Measurements from ENCODE around the gene OLIG3. TPM values are rescaled to one million over a fixed set of nuclear protein-coding genes. Genes with fewer than 3 reads are reported as not detected.
A peak's percentile ranks its signal among the peaks of the same experiment; 100 is the strongest.

OLIG3 gene
- total and polyA plus RNA-seq, 2 of the 8 experiments (the other 6 are each of a cell fraction or from before 2014, with no cell fraction given), result 0.60 to 1.3 TPM

DNA sequence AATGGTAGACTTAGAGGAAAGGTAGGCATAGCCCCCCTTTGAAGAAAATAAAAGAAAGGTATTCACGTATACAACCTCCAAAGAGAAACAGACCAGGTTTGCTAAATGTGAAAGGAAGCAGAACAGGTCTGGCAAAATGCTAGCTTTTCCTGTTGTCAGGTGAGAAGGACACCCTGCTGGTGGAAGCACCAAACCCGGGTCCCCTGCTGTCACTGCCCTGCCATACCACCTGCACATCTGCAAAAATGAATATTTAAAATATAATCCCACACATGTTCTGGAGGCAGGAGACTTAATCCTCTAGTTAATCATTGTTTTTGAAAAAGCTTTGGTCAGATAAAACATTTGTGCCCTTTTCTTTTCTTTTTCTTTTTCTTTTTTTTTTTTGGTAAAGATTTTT lies 48.9 kb upstream of the OLIG3 start:
- Histone ChIP-seq H3K79me1 (ENCODE audit: low read depth, low read length) (no peaks in the 10 kb centered on the region), H3K27me3 (replicated peaks in 1 of 4; ENCODE audit: control insufficient read depth in 3 of 4, extremely low read depth in 1 of 4, insufficient read depth in 3 of 4, low read length in 3 of 4) (no peaks in the 10 kb centered on the region), H3K36me3 (ENCODE audit: control insufficient read depth in 2 of 4, insufficient read depth in 4 of 4, low read length in 3 of 4) (no peaks in the 10 kb centered on the region), H3K4me2 (ENCODE audit: insufficient read depth in 1 of 2, low read depth in 2 of 2, low read length in 2 of 2) (peak overlapping the region in 1 of 2 experiments; percentile 45; a peak in 1 of 4 replicates), H3K18ac (ENCODE audit: extremely low read depth, low read length) (no peak overlapping the region), H2AFZ (ENCODE audit: low read length) (no peak overlapping the region), H3K56ac (replicated peaks; ENCODE audit: insufficient read length, low read depth, low read length) (no peak overlapping the region), H3K4ac (replicated peaks; ENCODE audit: insufficient read length, low read depth, low read length) (no peak overlapping the region), H3K9me3 (ENCODE audit: insufficient read depth in 2 of 2, low read depth in 1 of 2, low read length in 1 of 2) (no peaks in the 10 kb centered on the region), H3K79me2 (ENCODE audit: control insufficient read depth in 1 of 2, insufficient read depth in 2 of 2, low read length in 2 of 2) (no peaks in the 10 kb centered on the region), H4K5ac (ENCODE audit: insufficient read length, low read depth, low read length) (no peak overlapping the region), H3K27ac (ENCODE audit: low read depth, low read length) (no peak overlapping the region), H2AK5ac (ENCODE audit: low read depth, low read length) (no peak overlapping the region), H2BK5ac (ENCODE audit: low read depth, low read length) (no peak overlapping the region), H3K14ac (ENCODE audit: insufficient read length) (no peak overlapping the region), H2BK15ac (ENCODE audit: low read length) (no peak overlapping the region), H3K4me1 (replicated peaks in 1 of 4; ENCODE audit: control insufficient read depth in 3 of 4, insufficient read depth in 4 of 4, low read length in 3 of 4) (peaks cover 2 to 20% (median 15%) of the 10 kb centered on the region in 4 experiments; a peak in 5 of 7 replicates), H3K4me3 (ENCODE audit: extremely low read depth in 1 of 4, insufficient read depth in 2 of 4, low read depth in 3 of 4, low read length in 4 of 4) (peak overlapping the region in 1 of 4 experiments; percentile 25; a peak in 1 of 8 replicates), H2BK20ac (ENCODE audit: low read length) (no peak overlapping the region), H4K20me1 (replicated peaks in 1 of 2; ENCODE audit: control insufficient read depth in 1 of 2, insufficient read depth in 2 of 2, low read length in 2 of 2) (no peaks in the 10 kb centered on the region), H3K9ac (replicated peaks in 1 of 4; ENCODE audit: extremely low read depth in 1 of 4, low read depth in 3 of 4, low read length in 3 of 4) (no peak overlapping the region), H2BK120ac (replicated peaks; ENCODE audit: low read depth, low read length) (no peak overlapping the region), H4K8ac (ENCODE audit: extremely low read depth, insufficient read depth, low read length) (no peak overlapping the region), H3K23me2 (ENCODE audit: low read depth, low read length) (no peaks in the 10 kb centered on the region), H3K23ac (ENCODE audit: insufficient read length) (no peak overlapping the region), H2BK12ac (ENCODE audit: low read depth, low read length) (no peak overlapping the region), H4K91ac (replicated peaks; ENCODE audit: insufficient read length, low read length) (no peak overlapping the region)
- POLR2A ChIA-PET (ENCODE audit: partially characterized antibody), result no interaction called here
- CTCF ChIA-PET (ENCODE audit: partially characterized antibody), result interaction anchor here (0.6 to 1.9 kb wide), 8 partner anchors 11 to 122 kb away, joined by 3 to 9 read pairs (median 4); no protein-coding TSS in a partner anchor
- FAIRE-seq, result peak; percentile 71
- TF ChIP-seq, protein P1, sequence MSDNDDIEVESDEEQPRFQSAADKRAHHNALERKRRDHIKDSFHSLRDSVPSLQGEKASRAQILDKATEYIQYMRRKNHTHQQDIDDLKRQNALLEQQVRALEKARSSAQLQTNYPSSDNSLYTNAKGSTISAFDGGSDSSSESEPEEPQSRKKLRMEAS (IDR thresholded peaks at IDR 0.05), result no peak
- TF ChIP-seq SP2 (IDR thresholded peaks at IDR 0.05; ENCODE audit: low read length), result no peak
- DNase-seq (ENCODE audit: low read depth in 1 of 2, low spot score in 2 of 2), result no peak
- 4% methylated on average over 2 of the region's 2 CpGs; no CpG with 5 or more reads in 1 of the 2 experiments for WGBS, 2 experiments (ENCODE audit: extremely low coverage in 1 of 2, insufficient coverage in 1 of 2, insufficient read length in 1 of 2, insufficient replicate concordance in 2 of 2, low coverage in 1 of 2, low lambda C conversion rate in 2 of 2, missing lambda C conversion rate in 1 of 2)
